HepG2 (cell line): ENCODE data around the gene INTS3. TPM values are rescaled to one million over a fixed set of nuclear protein-coding genes. Genes with fewer than 3 reads are reported as not detected.
A peak's percentile ranks its signal among the peaks of the same experiment; 100 is the strongest.

Experiments used
- ATAC-seq: fragments of 200-7000 bp; cut with Tn5 transposase; 3 replicates; pipeline ENCODE4 v1.9.1; 2020; ENCODE audit warnings: mild to moderate bottlenecking, moderate library complexity
- BruUV-seq: library from RNA; stranded (reverse); fragments of 400-500 nt; replicated peaks from 2 replicates; lab custom pipeline; 2021; lab: Mats Ljungman, UMichigan
- CTCF ChIA-PET: fragments of 300-600 bp; formaldehyde crosslinking; extraction: SDS; loops from one replicate; lab custom pipeline; 2021; ENCODE audit warnings: low total read pairs, inconsistent platforms, low intra/inter-chr PET ratio; lab: Yijun Ruan, JAX
- POLR2A ChIA-PET: fragments of 350-600 bp; sonication (Branson Sonifier 250); formaldehyde crosslinking; loops from one replicate; lab custom pipeline; 2020; ENCODE audit warnings: antibody characterized with exemption, inconsistent platforms; lab: Yijun Ruan, JAX
- DNase-seq: peaks from one replicate; pipeline ENCODE4 v3.0.0-alpha.2; 2015; ENCODE audit warnings: low spot score
- FAIRE-seq: peaks from 3 replicates; lab custom pipeline; 2011; peaks lifted over from hg19 to GRCh38; lab: Jason Lieb, UNC
- H2AFZ ChIP-seq: one replicate; pipeline ENCODE4 v1.6.1; 2011; ENCODE audit warnings: low read length, inconsistent platforms
- H3K27ac ChIP-seq: fragments of 300-600 bp; 3 replicates; pipeline ENCODE4 v1.8.0; 2011; ENCODE audit warnings: mixed run types, mild to moderate bottlenecking, mixed read lengths, low read length, inconsistent platforms; ENCODE audit not compliant: insufficient read depth; ENCODE audit errors: extremely low read length
- H3K27me3 ChIP-seq, 2 experiments: fragments of 200-600 bp in 1 of 2; 2 replicates in 1 of 2; 3 replicates in 1 of 2; pipeline versions ENCODE4 v1.6.0 to v1.8.0; 2011; ENCODE audit warnings: low read length in 2 of 2, mild to moderate bottlenecking in 2 of 2, moderate library complexity in 2 of 2, inconsistent platforms in 1 of 2; ENCODE audit not compliant: insufficient read depth in 2 of 2, control insufficient read depth in 1 of 2
- H3K36me3 ChIP-seq, 2 experiments: fragments of 200-600 bp in 1 of 2; replicated peaks in 1 of 2; 2 replicates in 1 of 2; 3 replicates in 1 of 2; pipeline versions ENCODE4 v1.5.1 to v1.8.0; 2011; ENCODE audit warnings: low read length in 2 of 2, inconsistent platforms in 1 of 2; ENCODE audit not compliant: insufficient read depth in 2 of 2, control insufficient read depth in 1 of 2
- H3K4me1 ChIP-seq: 2 replicates; pipeline ENCODE4 v1.5.1; 2012; ENCODE audit warnings: low read length, inconsistent platforms; ENCODE audit not compliant: insufficient read depth
- H3K4me2 ChIP-seq: 2 replicates; pipeline ENCODE4 v1.6.0; 2011; ENCODE audit warnings: low read depth, low read length, inconsistent platforms
- H3K4me3 ChIP-seq, 3 experiments: fragments of 200-600 bp in 1 of 3; sonication (generic), shearing (Covaris generic) in 1 of 3; replicated peaks in 1 of 3; 2 replicates each; pipeline ENCODE4 v1.5.1; 2011 to 2016; ENCODE audit warnings: low read length in 3 of 3, inconsistent platforms in 2 of 3, low read depth in 2 of 3, mild to moderate bottlenecking in 2 of 3, control low read depth in 1 of 3, mixed read lengths in 1 of 3; ENCODE audit not compliant: insufficient read depth in 1 of 3
- H3K79me2 ChIP-seq: one replicate; pipeline ENCODE4 v1.6.1; 2011; ENCODE audit warnings: low read length, inconsistent platforms; ENCODE audit not compliant: insufficient read depth
- H3K9ac ChIP-seq: 2 replicates; pipeline ENCODE4 v1.6.0; 2011; ENCODE audit warnings: mild to moderate bottlenecking, low read depth, low read length, inconsistent platforms; ENCODE audit not compliant: insufficient read depth
- H3K9me3 ChIP-seq: 2 replicates; pipeline ENCODE4 v1.5.1; 2012; ENCODE audit warnings: mild to moderate bottlenecking, low read length
- H4K20me1 ChIP-seq: 2 replicates; pipeline ENCODE4 v1.6.0; 2011; ENCODE audit warnings: inconsistent platforms, mild to moderate bottlenecking, low read length, moderate library complexity; ENCODE audit not compliant: insufficient read depth
- IKZF1 ChIP-seq: fragments of 450-650 bp; IDR thresholded peaks from 2 replicates; pipeline ENCODE4 v1.7.1; 2016
- NR2F6 ChIP-seq, 2 experiments: IDR thresholded peaks; 2 replicates each; pipeline ENCODE4 v1.6.1; 2016; ENCODE audit warnings: antibody characterized with exemption in 1 of 2, mild to moderate bottlenecking in 1 of 2
- ZKSCAN1 ChIP-seq: fragments of 150-350 bp; IDR thresholded peaks from 2 replicates; pipeline ENCODE4 v1.6.1; 2014; ENCODE audit warnings: low read length
- ZNF101 ChIP-seq: sonication (generic); formaldehyde crosslinking; IDR thresholded peaks from 2 replicates; pipeline ENCODE4 v1.4.0; 2020; ENCODE audit warnings: mild to moderate bottlenecking, low read depth, missing genetic modification reagents, borderline replicate concordance
- ZNF33A ChIP-seq: sonication (generic); formaldehyde crosslinking; IDR thresholded peaks from 2 replicates; pipeline ENCODE4 v1.5.1; 2020; ENCODE audit warnings: missing genetic modification reagents, mild to moderate bottlenecking, moderate library complexity, borderline replicate concordance
- ZNF530 ChIP-seq: sonication (generic); formaldehyde crosslinking; IDR thresholded peaks from 2 replicates; pipeline ENCODE4 v1.5.0; 2020; ENCODE audit warnings: low read depth, mild to moderate bottlenecking, missing genetic modification reagents
- ZNF558 ChIP-seq: sonication (generic); formaldehyde crosslinking; IDR thresholded peaks from 2 replicates; pipeline ENCODE4 v1.9.0; 2022; ENCODE audit warnings: mild to moderate bottlenecking, missing genetic modification reagents, borderline replicate concordance
- ZNF605 ChIP-seq: sonication (generic); formaldehyde crosslinking; IDR thresholded peaks from 2 replicates; pipeline ENCODE4 v1.8.0; 2022; ENCODE audit warnings: mild to moderate bottlenecking, missing genetic modification reagents
- whole genome bisulfite sequencing: methylation state at CpG from one replicate; pipeline ENCODE4 v1.1.6; 2017; ENCODE audit warnings: low lambda C conversion rate; 5-methylcytosine and 5-hydroxymethylcytosine counted together
- in situ Hi-C: cut with HindIII; loops from 2 replicates; pipeline ENCODE4 v1.10.0; 2017; ENCODE audit warnings: low pct_unique_long_range_greater_than_20kb; ENCODE audit not compliant: extremely low pct_ligation_motif_present
- intact Hi-C: fragments of 100-400 bp; cut with micrococcal nuclease; formaldehyde crosslinking; loops from one replicate; pipeline ENCODE4 v1.10.0; 2022; ENCODE audit not compliant: unreplicated experiment
- polyA plus RNA-seq, 8 experiments: library from polyadenylated mRNA; depleted of rRNA in 3 of 8; stranded (reverse) in 7 of 8; unstranded in 1 of 8; fragments of >200 nt; fragmentation: Illumina TruSeq in 4 of 8; extraction: Trizol in 4 of 8; gene quantifications; 2 replicates each; pipeline versions ENCODE4 v1.2.1 to v1.2.3, GENCODE V29; 2011 to 2016; ENCODE audit warnings: low read depth in 4 of 8, missing spikeins in 1 of 8, mixed read lengths in 1 of 8; ENCODE audit not compliant: insufficient read depth in 1 of 8
- total RNA-seq, 5 experiments: library from RNA; depleted of rRNA; stranded (reverse); fragments of >200 nt; fragmentation: Illumina TruSeq; extraction: Trizol; gene quantifications; 2 replicates each; pipeline ENCODE4 v1.2.3, GENCODE V29; 2016; ENCODE audit warnings: low read depth in 1 of 5

The INTS3 gene
- total and polyA plus RNA-seq, 2 of the 13 experiments (the other 11 are each of a cell fraction or from before 2014, with no cell fraction given): 17.2 to 27.2 TPM

GRCh38 chr1:153778051-153778823 lies 50.4 kb downstream of the INTS3 start (continued):
- TF ChIP-seq IKZF1 (no peak), ZNF33A (CRISPR knock-in tag) (no peak), ZNF530 (CRISPR knock-in tag) (no peak), ZKSCAN1 (no peak)

- Histone ChIP-seq H3K4me3 (no peak overlapping the region), H3K79me2 (no peaks in the 10 kb centered on the region), H4K20me1 (no peaks in the 10 kb centered on the region), H3K9me3 (no peaks in the 10 kb centered on the region), H3K27ac (no peak overlapping the region), H3K27me3 (no peaks in the 10 kb centered on the region), H3K4me2 (no peak overlapping the region), H2AFZ (no peak overlapping the region), H3K4me1 (peaks cover 69% of the 10 kb centered on the region), H3K9ac (no peak overlapping the region)
- in situ Hi-C loops: loop anchor here (10.0 kb wide), 1 partner anchor 264 kb away; no protein-coding TSS in a partner anchor
- no peak for FAIRE-seq
- POLR2A ChIA-PET: interaction anchor here (1.0 kb wide), 1 partner anchor 52 kb away, joined by 3 read pairs; the partner anchor contains the start of gene INTS3
- CTCF ChIA-PET: no interaction called here
- 61% methylated on average over 12 of the region's 18 CpGs for WGBS
- ATAC-seq: no peak
- no peak for DNase-seq
- intact Hi-C loops: no loop called here
- TF ChIP-seq ZNF558 (CRISPR knock-in tag) (no peak), ZNF605 (CRISPR knock-in tag) (no peak), ZNF101 (CRISPR knock-in tag) (no peak), NR2F6 (IDR thresholded peaks at IDR 0.05) (0 out of 2 replicates have a peak, but pooled peaks have one; percentile 29), NR2F6 (CRISPR knock-in tag; IDR thresholded peaks at IDR 0.05) (no peak)
- TF ChIP-seq, all 625 proteins: peak for 1
- no peaks in the 10 kb centered on the region for H3K36me3 ChIP-seq
- no TSS peak for BruUV-seq
These were observed 51.1 kb downstream of the INTS3 start for GRCh38 chr1:153778824-153779519.
